ENCODE data around the gene VPS37B.

Gene VPS37B

GRCh38 chr12:122856999-122857671, 38.8 kb downstream of the VPS37B start:
- POLR2A ChIA-PET: no interaction called here
- Histone ChIP-seq H3K4me1 (ENCODE audit: control extremely low read depth in 1 of 4, control insufficient read depth in 4 of 4, insufficient read depth in 4 of 4, low read length in 3 of 4) (peaks cover 0 to 2% (median 0%) of the 10 kb centered on the region in 4 experiments), H3K27ac (ENCODE audit: insufficient read depth in 1 of 2, low read depth in 1 of 2, low read length in 2 of 2, poor library complexity in 1 of 2, severe bottlenecking in 2 of 2) (no peak overlapping the region), H3K4me3 (ENCODE audit: control insufficient read depth in 1 of 7, extremely low read depth in 1 of 7, insufficient read depth in 4 of 7, low read depth in 2 of 7, low read length in 6 of 7) (no peak overlapping the region), H3K27me3 (replicated peaks in 2 of 5; ENCODE audit: control insufficient read depth in 4 of 5, insufficient read depth in 5 of 5, low read length in 4 of 5) (no peaks in the 10 kb centered on the region), H3K9me3 (ENCODE audit: control extremely low read depth in 1 of 5, control insufficient read depth in 4 of 5, insufficient read depth in 2 of 5, low read depth in 1 of 5, low read length in 4 of 5) (no peaks in the 10 kb centered on the region), H3K36me3 (ENCODE audit: control insufficient read depth in 4 of 4, insufficient read depth in 4 of 4, low read length in 3 of 4) (peaks cover 0 to 31% (median 16%) of the 10 kb centered on the region in 4 experiments)
- no peak for DNase-seq
- CTCF ChIA-PET: interaction anchor here (0.7 to 19.7 kb wide), 13 partner anchors 8 to 380 kb away, joined by 3 to 421 read pairs (median 4); no protein-coding TSS in a partner anchor
- 97% methylated on average over 21 of the region's 24 CpGs for WGBS (ENCODE audit: insufficient coverage)

- 95% methylated on average over 31 of the region's 40 CpGs for WGBS (ENCODE audit: insufficient coverage)
- peaks cover 0 to 22% (median 12%) of the 10 kb centered on the region in 4 experiments for H3K36me3 ChIP-seq (ENCODE audit: control insufficient read depth in 4 of 4, insufficient read depth in 4 of 4, low read length in 3 of 4)
- no peak for DNase-seq
- no peak overlapping the region for H3K27ac ChIP-seq (ENCODE audit: insufficient read depth in 1 of 2, low read depth in 1 of 2, low read length in 2 of 2, poor library complexity in 1 of 2, severe bottlenecking in 2 of 2)
- ChIA-PET POLR2A (no interaction called here), CTCF (interaction anchor here (0.9 to 19.7 kb wide), 10 partner anchors 9 to 381 kb away, joined by 3 to 421 read pairs (median 4); no protein-coding TSS in a partner anchor)
- H3K4me1 ChIP-seq (ENCODE audit: control extremely low read depth in 1 of 4, control insufficient read depth in 4 of 4, insufficient read depth in 4 of 4, low read length in 3 of 4): peaks cover 0 to 2% (median 0%) of the 10 kb centered on the region in 4 experiments
- no peak overlapping the region for H3K4me3 ChIP-seq (ENCODE audit: control insufficient read depth in 1 of 7, extremely low read depth in 1 of 7, insufficient read depth in 4 of 7, low read depth in 2 of 7, low read length in 6 of 7)
- no peaks in the 10 kb centered on the region for H3K27me3 ChIP-seq (replicated peaks in 2 of 5; ENCODE audit: control insufficient read depth in 4 of 5, insufficient read depth in 5 of 5, low read length in 4 of 5)
- no peaks in the 10 kb centered on the region for H3K9me3 ChIP-seq (ENCODE audit: control extremely low read depth in 1 of 5, control insufficient read depth in 4 of 5, insufficient read depth in 2 of 5, low read depth in 1 of 5, low read length in 4 of 5)
Observed at GRCh38 chr12:122855928-122856831, 39.7 kb downstream of the VPS37B start.

GRCh38 chr12:122855071-122855829, 40.7 kb downstream of the VPS37B start:
- peaks cover 0 to 22% (median 10%) of the 10 kb centered on the region in 4 experiments for H3K36me3 ChIP-seq (ENCODE audit: control insufficient read depth in 4 of 4, insufficient read depth in 4 of 4, low read length in 3 of 4)
- CTCF ChIA-PET: interaction anchor here (0.9 to 19.7 kb wide), 10 partner anchors 8 to 96 kb away, joined by 3 to 421 read pairs (median 4); no protein-coding TSS in a partner anchor
- WGBS (ENCODE audit: insufficient coverage): 97% methylated on average over 19 of the region's 24 CpGs

DNA sequence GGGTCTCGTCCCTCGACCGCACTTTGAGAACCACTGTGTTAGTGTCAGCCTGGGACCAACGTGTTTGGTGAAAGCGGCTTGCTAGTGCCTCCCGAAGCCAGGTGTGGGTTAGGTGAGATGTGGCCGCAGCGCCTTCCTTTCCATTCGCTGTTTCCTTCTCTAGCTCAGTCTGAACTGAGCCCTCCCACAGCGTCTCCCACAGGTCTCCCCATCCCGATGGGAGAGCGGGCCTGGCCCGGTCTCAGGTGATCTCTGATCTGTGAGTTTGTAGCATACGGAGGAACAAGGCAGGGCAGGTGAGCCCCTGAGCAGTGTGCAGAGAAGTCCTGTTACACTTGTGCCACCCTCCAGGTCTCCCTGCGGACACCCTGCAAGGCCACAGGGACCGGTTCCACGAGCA, 41.4 kb downstream of the VPS37B start:
- H3K27me3 ChIP-seq (replicated peaks in 2 of 5; ENCODE audit: control insufficient read depth in 4 of 5, insufficient read depth in 5 of 5, low read length in 4 of 5): no peaks in the 10 kb centered on the region
- H3K36me3 ChIP-seq (ENCODE audit: control insufficient read depth in 4 of 4, insufficient read depth in 4 of 4, low read length in 3 of 4): peaks cover 0 to 22% (median 12%) of the 10 kb centered on the region in 4 experiments
- H3K27ac ChIP-seq (ENCODE audit: insufficient read depth in 1 of 2, low read depth in 1 of 2, low read length in 2 of 2, poor library complexity in 1 of 2, severe bottlenecking in 2 of 2): no peak overlapping the region
- no peaks in the 10 kb centered on the region for H3K4me1 ChIP-seq (ENCODE audit: control extremely low read depth in 1 of 4, control insufficient read depth in 4 of 4, insufficient read depth in 4 of 4, low read length in 3 of 4)
- ChIA-PET CTCF (interaction anchor here (0.7 to 2.0 kb wide), 5 partner anchors 8 to 61 kb away, joined by 4 to 7 read pairs (median 4); no protein-coding TSS in a partner anchor), POLR2A (no interaction called here)
- no peak overlapping the region for H3K4me3 ChIP-seq (ENCODE audit: control insufficient read depth in 1 of 7, extremely low read depth in 1 of 7, insufficient read depth in 4 of 7, low read depth in 2 of 7, low read length in 6 of 7)
- 89% methylated on average over 16 of the region's 17 CpGs for WGBS (ENCODE audit: insufficient coverage)
- no peaks in the 10 kb centered on the region for H3K9me3 ChIP-seq (ENCODE audit: control extremely low read depth in 1 of 5, control insufficient read depth in 4 of 5, insufficient read depth in 2 of 5, low read depth in 1 of 5, low read length in 4 of 5)
- no peak for DNase-seq

More at GRCh38 chr12:122855071-122855829, 40.7 kb downstream of the VPS37B start:
- Histone ChIP-seq H3K4me1 (ENCODE audit: control extremely low read depth in 1 of 4, control insufficient read depth in 4 of 4, insufficient read depth in 4 of 4, low read length in 3 of 4) (no peaks in the 10 kb centered on the region), H3K9me3 (ENCODE audit: control extremely low read depth in 1 of 5, control insufficient read depth in 4 of 5, insufficient read depth in 2 of 5, low read depth in 1 of 5, low read length in 4 of 5) (no peaks in the 10 kb centered on the region), H3K27ac (ENCODE audit: insufficient read depth in 1 of 2, low read depth in 1 of 2, low read length in 2 of 2, poor library complexity in 1 of 2, severe bottlenecking in 2 of 2) (no peak overlapping the region), H3K27me3 (replicated peaks in 2 of 5; ENCODE audit: control insufficient read depth in 4 of 5, insufficient read depth in 5 of 5, low read length in 4 of 5) (no peaks in the 10 kb centered on the region), H3K4me3 (ENCODE audit: control insufficient read depth in 1 of 7, extremely low read depth in 1 of 7, insufficient read depth in 4 of 7, low read depth in 2 of 7, low read length in 6 of 7) (no peak overlapping the region)
- POLR2A ChIA-PET: no interaction called here
- no peak for DNase-seq

GRCh38 chr12:122853582-122854245, 42.2 kb downstream of the VPS37B start:
- Histone ChIP-seq H3K4me3 (ENCODE audit: control insufficient read depth in 1 of 7, extremely low read depth in 1 of 7, insufficient read depth in 4 of 7, low read depth in 2 of 7, low read length in 6 of 7) (no peak overlapping the region), H3K36me3 (ENCODE audit: control insufficient read depth in 4 of 4, insufficient read depth in 4 of 4, low read length in 3 of 4) (peaks cover 0 to 22% (median 10%) of the 10 kb centered on the region in 4 experiments), H3K27ac (ENCODE audit: insufficient read depth in 1 of 2, low read depth in 1 of 2, low read length in 2 of 2, poor library complexity in 1 of 2, severe bottlenecking in 2 of 2) (no peak overlapping the region), H3K4me1 (ENCODE audit: control extremely low read depth in 1 of 4, control insufficient read depth in 4 of 4, insufficient read depth in 4 of 4, low read length in 3 of 4) (no peaks in the 10 kb centered on the region), H3K9me3 (ENCODE audit: control extremely low read depth in 1 of 5, control insufficient read depth in 4 of 5, insufficient read depth in 2 of 5, low read depth in 1 of 5, low read length in 4 of 5) (no peaks in the 10 kb centered on the region), H3K27me3 (replicated peaks in 2 of 5; ENCODE audit: control insufficient read depth in 4 of 5, insufficient read depth in 5 of 5, low read length in 4 of 5) (no peaks in the 10 kb centered on the region)
- ChIA-PET POLR2A (no interaction called here), CTCF (interaction anchor here (0.7 to 2.0 kb wide), 5 partner anchors 9 to 60 kb away, joined by 4 to 7 read pairs (median 4); no protein-coding TSS in a partner anchor)
- DNase-seq: no peak
- 96% methylated on average over 16 of the region's 17 CpGs for WGBS (ENCODE audit: insufficient coverage)

All from common myeloid progenitor, CD34-positive (primary cell).